Measurements from ENCODE around the gene GLCCI1. TPM values are rescaled to one million over a fixed set of nuclear protein-coding genes. Genes with fewer than 3 reads are reported as not detected.

GLCCI1 gene
- total RNA-seq, 1 donor from 2014 or later: 2.1 TPM

DNA sequence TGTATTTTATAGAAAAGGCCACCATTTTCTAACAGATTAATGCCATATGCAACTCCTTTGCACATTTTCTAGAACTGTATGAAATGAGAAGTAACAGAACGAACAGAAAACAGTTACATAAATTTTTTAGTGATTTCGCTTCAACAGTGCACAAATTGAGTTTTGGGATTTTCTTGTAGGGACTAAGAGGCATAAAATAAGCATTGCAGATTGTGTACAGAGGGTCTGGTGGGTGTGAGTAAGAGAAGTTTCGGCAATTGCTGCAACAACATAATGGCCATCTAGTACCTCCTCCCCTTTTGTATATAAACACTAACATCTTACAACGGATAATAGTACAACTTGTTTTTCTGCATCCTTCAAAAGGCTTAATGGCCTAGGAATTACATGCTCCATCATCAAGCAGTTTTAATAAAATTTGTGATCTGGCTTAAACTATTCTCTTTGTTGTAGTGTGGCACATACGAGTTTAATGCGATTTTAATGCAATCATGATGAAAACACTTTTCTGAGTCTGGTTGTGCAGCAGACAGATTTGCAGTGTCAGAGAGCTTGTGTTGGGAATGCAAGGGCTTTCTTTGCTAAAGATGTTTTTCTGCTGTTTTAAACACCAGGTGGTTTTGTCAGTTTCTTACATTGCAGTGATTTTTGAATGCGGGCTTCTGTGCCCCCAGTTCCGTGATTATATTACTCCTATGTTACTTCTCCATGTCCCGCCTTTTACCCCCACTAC lies 2.9 kb downstream of the GLCCI1 start:
- H3K27me3 ChIP-seq (ENCODE audit: control insufficient read depth, insufficient read depth, low read length): no peaks in the 10 kb centered on the region
- H3K4me3 ChIP-seq (ENCODE audit: low read depth, low read length): no peak overlapping the region
- TF ChIP-seq, protein P1, sequence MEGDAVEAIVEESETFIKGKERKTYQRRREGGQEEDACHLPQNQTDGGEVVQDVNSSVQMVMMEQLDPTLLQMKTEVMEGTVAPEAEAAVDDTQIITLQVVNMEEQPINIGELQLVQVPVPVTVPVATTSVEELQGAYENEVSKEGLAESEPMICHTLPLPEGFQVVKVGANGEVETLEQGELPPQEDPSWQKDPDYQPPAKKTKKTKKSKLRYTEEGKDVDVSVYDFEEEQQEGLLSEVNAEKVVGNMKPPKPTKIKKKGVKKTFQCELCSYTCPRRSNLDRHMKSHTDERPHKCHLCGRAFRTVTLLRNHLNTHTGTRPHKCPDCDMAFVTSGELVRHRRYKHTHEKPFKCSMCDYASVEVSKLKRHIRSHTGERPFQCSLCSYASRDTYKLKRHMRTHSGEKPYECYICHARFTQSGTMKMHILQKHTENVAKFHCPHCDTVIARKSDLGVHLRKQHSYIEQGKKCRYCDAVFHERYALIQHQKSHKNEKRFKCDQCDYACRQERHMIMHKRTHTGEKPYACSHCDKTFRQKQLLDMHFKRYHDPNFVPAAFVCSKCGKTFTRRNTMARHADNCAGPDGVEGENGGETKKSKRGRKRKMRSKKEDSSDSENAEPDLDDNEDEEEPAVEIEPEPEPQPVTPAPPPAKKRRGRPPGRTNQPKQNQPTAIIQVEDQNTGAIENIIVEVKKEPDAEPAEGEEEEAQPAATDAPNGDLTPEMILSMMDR (IDR thresholded peaks at IDR 0.05; ENCODE audit: insufficient read depth, low read length, severe bottlenecking): no peak
- no peaks in the 10 kb centered on the region for H3K36me3 ChIP-seq (ENCODE audit: control insufficient read depth, insufficient read depth, low read length)
- DNase-seq (ENCODE audit: low read depth) (no peak), FAIRE-seq (no peak)

DNA sequence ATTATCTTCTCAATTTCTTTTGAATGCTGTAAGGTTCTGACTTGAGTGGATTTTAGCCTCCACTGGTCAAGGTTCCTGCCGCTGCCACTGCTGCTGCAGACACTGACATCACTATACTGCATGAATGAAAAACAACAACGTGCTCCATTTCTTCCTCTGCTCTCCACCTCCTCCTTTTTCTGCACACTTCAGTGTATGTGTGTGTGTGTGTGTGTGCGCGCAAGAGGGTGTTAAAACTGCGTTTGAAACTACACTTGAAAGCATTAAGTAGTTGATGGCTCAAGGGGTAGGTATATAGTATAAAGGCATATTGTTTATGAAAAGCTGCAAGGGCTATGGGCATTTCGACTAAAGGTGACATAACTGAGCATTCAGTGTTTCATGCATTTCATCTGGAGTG lies 3.5 kb downstream of the GLCCI1 start:
- Histone ChIP-seq H3K4me3 (ENCODE audit: low read depth, low read length) (no peak overlapping the region), H3K36me3 (ENCODE audit: control insufficient read depth, insufficient read depth, low read length) (no peaks in the 10 kb centered on the region), H3K27me3 (ENCODE audit: control insufficient read depth, insufficient read depth, low read length) (no peaks in the 10 kb centered on the region)
- no peak for DNase-seq (ENCODE audit: low read depth)
- TF ChIP-seq, protein P1 (IDR thresholded peaks at IDR 0.05; ENCODE audit: insufficient read depth, low read length, severe bottlenecking): no peak
- no peak for FAIRE-seq

DNA sequence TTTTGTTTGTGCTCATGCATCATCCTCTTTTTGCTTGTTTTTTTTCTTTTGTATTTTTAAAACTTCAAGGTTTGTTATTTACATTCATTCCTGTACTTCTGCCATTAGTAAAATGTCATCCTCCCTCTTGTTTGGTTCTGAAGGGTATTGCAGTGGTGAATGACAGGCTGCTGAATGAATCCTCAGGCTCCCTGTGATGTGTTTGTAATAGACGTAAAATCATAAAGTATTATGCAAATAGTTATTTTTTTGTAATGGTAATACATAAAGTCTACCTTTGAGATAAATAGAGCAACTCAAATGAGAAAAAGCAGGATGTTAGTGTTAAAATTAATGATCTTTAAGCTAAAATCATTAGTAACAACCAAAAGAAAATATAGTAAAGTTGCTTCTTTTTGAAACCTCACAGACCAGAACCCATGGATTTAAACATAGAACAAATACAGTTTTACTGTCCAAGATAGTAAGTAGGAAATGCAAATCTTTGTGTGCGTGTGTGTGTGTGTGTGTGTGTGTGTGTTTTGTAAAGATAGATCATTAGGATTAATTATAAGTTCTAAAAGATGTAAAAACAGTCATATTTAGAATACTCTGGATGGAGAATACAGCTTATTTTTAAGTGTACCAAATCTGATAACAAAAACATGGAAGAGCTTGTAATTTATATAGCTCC lies 4.5 kb downstream of the GLCCI1 start:
- Histone ChIP-seq H3K27me3 (ENCODE audit: control insufficient read depth, insufficient read depth, low read length) (no peaks in the 10 kb centered on the region), H3K36me3 (ENCODE audit: control insufficient read depth, insufficient read depth, low read length) (no peaks in the 10 kb centered on the region)

DNA sequence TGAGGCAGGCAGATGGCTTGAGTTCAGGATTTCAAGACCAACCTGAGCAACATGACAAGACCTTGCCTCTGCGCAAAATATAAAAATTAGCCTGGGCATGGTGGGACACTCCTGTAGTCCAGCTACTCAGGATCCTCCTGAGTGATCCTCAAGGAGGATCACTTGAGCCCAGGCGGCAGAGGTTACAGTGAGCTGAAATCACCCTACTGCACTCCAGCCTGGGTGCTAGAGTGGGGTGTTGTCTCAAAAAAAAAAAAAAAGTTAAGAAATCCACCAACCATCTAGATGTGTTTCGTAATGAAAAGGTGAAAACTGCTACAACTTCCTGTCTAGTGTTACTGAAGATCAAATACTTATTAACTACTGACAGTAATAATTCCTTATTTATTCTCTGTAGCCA lies 8.1 kb downstream of the GLCCI1 start:
- DNase-seq (ENCODE audit: low read depth): no peak
- FAIRE-seq: no peak
- TF ChIP-seq, protein P1 (IDR thresholded peaks at IDR 0.05; ENCODE audit: insufficient read depth, low read length, severe bottlenecking): no peak

More for the DNA sequence above, 4.5 kb downstream of the GLCCI1 start:
- TF ChIP-seq, protein P1 (IDR thresholded peaks at IDR 0.05; ENCODE audit: insufficient read depth, low read length, severe bottlenecking): no peak
- H3K4me3 ChIP-seq (ENCODE audit: low read depth, low read length): no peak overlapping the region
- no peak for DNase-seq (ENCODE audit: low read depth)
- no peak for FAIRE-seq

DNA sequence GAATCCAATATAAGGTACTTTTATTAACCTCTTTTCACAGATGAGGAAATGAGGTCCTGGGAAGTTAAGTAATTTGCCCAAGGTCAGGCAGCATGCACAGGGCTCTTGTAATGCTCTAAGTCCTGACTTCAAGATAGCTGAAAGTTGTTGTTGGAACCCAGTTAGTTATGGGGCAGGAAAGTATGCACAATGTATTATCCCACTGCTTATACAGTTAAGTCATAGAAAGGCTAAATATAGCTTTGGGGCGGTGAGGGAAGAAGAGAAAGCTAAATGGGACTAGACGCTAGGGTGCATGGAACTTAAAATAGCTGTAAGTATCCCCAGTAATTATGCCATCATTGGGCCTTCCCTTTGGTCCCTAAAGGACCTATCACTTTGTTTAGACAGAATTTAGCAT lies 9.2 kb downstream of the GLCCI1 start:
- no peak overlapping the region for H3K4me3 ChIP-seq (ENCODE audit: low read depth, low read length)
- DNase-seq (ENCODE audit: low read depth) (no peak), FAIRE-seq (no peak)
- H3K27me3 ChIP-seq (ENCODE audit: control insufficient read depth, insufficient read depth, low read length): no peaks in the 10 kb centered on the region
- no peaks in the 10 kb centered on the region for H3K36me3 ChIP-seq (ENCODE audit: control insufficient read depth, insufficient read depth, low read length)
- TF ChIP-seq, protein P1 (IDR thresholded peaks at IDR 0.05; ENCODE audit: insufficient read depth, low read length, severe bottlenecking): no peak

More for the DNA sequence above, 8.1 kb downstream of the GLCCI1 start:
- no peaks in the 10 kb centered on the region for H3K36me3 ChIP-seq (ENCODE audit: control insufficient read depth, insufficient read depth, low read length)
- H3K27me3 ChIP-seq (ENCODE audit: control insufficient read depth, insufficient read depth, low read length): no peaks in the 10 kb centered on the region
- H3K4me3 ChIP-seq (ENCODE audit: low read depth, low read length): no peak overlapping the region

Measured in bronchial epithelial cell (primary cell).